Measurements from ENCODE around the gene RAD51D.
"Not testable (repeated sequence)": the region's sequence is repeated elsewhere in the genome, so short reads cannot be mapped to it uniquely, and the experiment has no call there.

RAD51D gene

DNA sequence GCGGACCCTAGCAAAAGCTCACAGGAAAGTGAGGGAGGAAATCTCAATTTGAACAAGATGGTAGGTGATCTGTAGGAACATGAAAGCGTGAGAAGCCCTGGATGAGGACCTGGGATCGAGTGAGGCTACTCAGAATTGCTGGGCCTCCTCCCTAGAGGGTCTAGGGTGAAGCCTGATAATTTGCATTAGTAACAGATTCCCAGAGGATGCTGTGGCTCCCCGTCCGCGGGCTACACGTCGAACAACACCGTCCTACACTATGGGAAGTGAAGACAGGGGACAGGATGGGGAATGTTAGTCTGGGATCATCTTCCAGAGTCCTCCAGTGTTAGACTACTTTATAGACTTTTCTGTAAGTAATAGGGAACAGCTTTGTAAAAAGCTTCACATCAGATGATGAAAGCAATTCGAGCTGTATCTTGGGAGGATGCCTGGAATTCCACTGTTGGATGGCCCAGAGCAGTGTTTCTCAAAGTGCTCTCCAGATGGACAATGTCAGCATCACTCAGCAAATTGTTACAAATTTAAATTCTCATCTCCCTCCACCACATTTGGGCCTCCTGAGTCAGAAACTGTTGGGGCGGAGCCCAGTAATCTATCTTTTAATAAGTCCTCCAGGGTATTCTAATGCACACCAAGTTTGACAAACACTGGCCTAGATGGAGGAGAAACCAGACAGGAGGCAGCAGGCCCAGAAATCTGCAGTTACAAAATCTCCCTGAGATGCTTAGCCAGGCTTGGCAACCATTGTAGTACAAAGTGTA lies 8.3 kb upstream of the RAD51D start:
- Histone ChIP-seq H3K27ac (ENCODE audit: low read length) (no peak overlapping the region), H3K27me3 (ENCODE audit: low read depth, low read length) (no peaks in the 10 kb centered on the region), H3K79me2 (ENCODE audit: low read length) (no peaks in the 10 kb centered on the region), H3K4me1 (ENCODE audit: low read length) (no peaks in the 10 kb centered on the region), H2AFZ (ENCODE audit: low read depth, low read length) (no peak overlapping the region), H3K36me3 (replicated peaks; ENCODE audit: low read depth, low read length) (peaks cover 34% of the 10 kb centered on the region), H3K4me3 (ENCODE audit: low read length) (no peak overlapping the region), H3K4me2 (ENCODE audit: low read length) (no peak overlapping the region), H3K9ac (ENCODE audit: low read length) (no peak overlapping the region), H4K20me1 (ENCODE audit: insufficient read depth, low read length) (0 out of 2 replicates have a peak, but pooled peaks cover 3% of the 10 kb centered on the region), H3K9me3 (ENCODE audit: insufficient read depth, low read length) (no peaks in the 10 kb centered on the region)
- TF ChIP-seq EZH2phosphoT487 (IDR thresholded peaks at IDR 0.05; ENCODE audit: low read depth) (no peak), CTCF (IDR thresholded peaks at IDR 0.05; ENCODE audit: low read depth, low read length) (no peak)

- no peak within 1 kb of the TSS for H3K9ac ChIP-seq (ENCODE audit: low read length)
- no peak within 1 kb of the TSS for H3K4me3 ChIP-seq (ENCODE audit: low read length)
- no peak within 1 kb of the TSS for H3K27ac ChIP-seq (ENCODE audit: low read length)
- no peaks in the 10 kb centered on the region for H3K27me3 ChIP-seq (ENCODE audit: low read depth, low read length)
- H2AFZ ChIP-seq (ENCODE audit: low read depth, low read length), result no peak within 1 kb of the TSS
- no peak for TF ChIP-seq CTCF (IDR thresholded peaks at IDR 0.05; ENCODE audit: low read depth, low read length)
- TF ChIP-seq EZH2phosphoT487 (IDR thresholded peaks at IDR 0.05; ENCODE audit: low read depth), result no peak
- no peaks in the 10 kb centered on the region for H4K20me1 ChIP-seq (ENCODE audit: insufficient read depth, low read length)
- peaks cover 27% of the 10 kb centered on the region for H3K79me2 ChIP-seq (ENCODE audit: low read length)
- peaks cover 13% of the 10 kb centered on the region for H3K4me1 ChIP-seq (ENCODE audit: low read length)
- no peak within 1 kb of the TSS for H3K4me2 ChIP-seq (ENCODE audit: low read length)
- peaks cover 6% of the 10 kb centered on the region for H3K36me3 ChIP-seq (replicated peaks; ENCODE audit: low read depth, low read length)
- no peaks in the 10 kb centered on the region for H3K9me3 ChIP-seq (ENCODE audit: insufficient read depth, low read length)
Observed at GRCh38 chr17:35121315-35121714, 1.7 kb upstream of the RAD51D start, which contains the start of gene FNDC8. Gene FNDC8, plus strand, starts transcription at chr17:35121615. Its CDS starts 79 bp downstream, at chr17:35121694.

GRCh38 chr17:35117984-35118383 lies 1.7 kb downstream of the RAD51D start:
- Histone ChIP-seq H3K27ac (ENCODE audit: low read length) (no peak overlapping the region), H2AFZ (ENCODE audit: low read depth, low read length) (no peak overlapping the region), H3K4me1 (ENCODE audit: low read length) (peaks cover 13% of the 10 kb centered on the region), H4K20me1 (ENCODE audit: insufficient read depth, low read length) (0 out of 2 replicates have a peak, but pooled peaks cover under 1% of the 10 kb centered on the region), H3K4me3 (ENCODE audit: low read length) (peak overlapping the region; percentile 92), H3K9me3 (ENCODE audit: insufficient read depth, low read length) (no peaks in the 10 kb centered on the region), H3K27me3 (ENCODE audit: low read depth, low read length) (no peaks in the 10 kb centered on the region), H3K4me2 (ENCODE audit: low read length) (peak overlapping the region; percentile 96), H3K79me2 (ENCODE audit: low read length) (peaks cover 39% of the 10 kb centered on the region), H3K9ac (ENCODE audit: low read length) (peak overlapping the region; percentile 93; the same call in 1 of the 2 replicates), H3K36me3 (replicated peaks; ENCODE audit: low read depth, low read length) (peaks cover 13% of the 10 kb centered on the region)
- TF ChIP-seq CTCF (IDR thresholded peaks at IDR 0.05; ENCODE audit: low read depth, low read length), result peak; percentile 44
- TF ChIP-seq EZH2phosphoT487 (IDR thresholded peaks at IDR 0.05; ENCODE audit: low read depth), result no peak

DNA sequence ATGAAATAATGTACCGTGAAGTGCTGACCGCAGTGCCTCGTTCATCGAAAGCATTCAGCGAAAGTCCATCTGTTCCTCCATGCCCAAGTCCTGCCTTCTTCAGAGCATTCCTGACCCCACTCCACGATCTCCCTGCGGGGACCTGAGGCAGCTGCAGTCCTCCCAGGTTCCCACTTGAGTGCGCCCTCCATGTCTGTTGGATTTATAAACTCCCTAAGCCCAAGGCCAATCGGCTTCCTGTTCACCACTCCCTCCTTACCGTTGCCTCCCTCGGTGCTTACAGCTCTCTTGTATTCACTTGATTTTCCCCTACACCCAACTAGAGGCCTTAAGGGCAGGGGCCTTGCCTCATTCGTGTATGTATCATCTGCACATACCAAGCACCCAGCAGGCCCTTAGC lies 2.8 kb downstream of the RAD51D start:
- Histone ChIP-seq H3K27ac (ENCODE audit: low read length) (no peak overlapping the region), H3K79me2 (ENCODE audit: low read length) (peaks cover 39% of the 10 kb centered on the region), H3K36me3 (replicated peaks; ENCODE audit: low read depth, low read length) (peaks cover 13% of the 10 kb centered on the region), H2AFZ (ENCODE audit: low read depth, low read length) (no peak overlapping the region), H3K4me2 (ENCODE audit: low read length) (no peak overlapping the region), H3K4me3 (ENCODE audit: low read length) (no peak overlapping the region), H3K27me3 (ENCODE audit: low read depth, low read length) (no peaks in the 10 kb centered on the region), H3K9ac (ENCODE audit: low read length) (no peak overlapping the region), H3K9me3 (ENCODE audit: insufficient read depth, low read length) (no peaks in the 10 kb centered on the region), H3K4me1 (ENCODE audit: low read length) (peaks cover 13% of the 10 kb centered on the region), H4K20me1 (ENCODE audit: insufficient read depth, low read length) (0 out of 2 replicates have a peak, but pooled peaks cover 4% of the 10 kb centered on the region)
- TF ChIP-seq CTCF (IDR thresholded peaks at IDR 0.05; ENCODE audit: low read depth, low read length) (no peak), EZH2phosphoT487 (IDR thresholded peaks at IDR 0.05; ENCODE audit: low read depth) (no peak)

- not testable (repeated sequence) for H3K4me1 ChIP-seq (ENCODE audit: low read length); H2AFZ ChIP-seq (ENCODE audit: low read depth, low read length); H3K4me3 ChIP-seq (ENCODE audit: low read length); H3K9me3 ChIP-seq (ENCODE audit: insufficient read depth, low read length); H3K4me2 ChIP-seq (ENCODE audit: low read length); H3K9ac ChIP-seq (ENCODE audit: low read length); H3K27me3 ChIP-seq (ENCODE audit: low read depth, low read length); H3K27ac ChIP-seq (ENCODE audit: low read length); H4K20me1 ChIP-seq (ENCODE audit: insufficient read depth, low read length); H3K79me2 ChIP-seq (ENCODE audit: low read length)
- H3K36me3 ChIP-seq (replicated peaks; ENCODE audit: low read depth, low read length), result peaks cover 15% of the 10 kb centered on the region
Observed at GRCh38 chr17:35110791-35111190, 8.9 kb downstream of the RAD51D start.

Data from OCI-LY3 (cell line).